Activated effector memory CD4-positive, alpha-beta T cell treated with anti-CD3 and anti-CD28 coated beads, Interleukin-2, amount 50 U/mL, for 16 hours (primary cell): ENCODE measurements around the gene PSME3IP1.

Experiments used
- DNase-seq: peaks from one replicate; pipeline ENCODE4 v3.0.0-alpha.2; 2020

The PSME3IP1 gene

DNA sequence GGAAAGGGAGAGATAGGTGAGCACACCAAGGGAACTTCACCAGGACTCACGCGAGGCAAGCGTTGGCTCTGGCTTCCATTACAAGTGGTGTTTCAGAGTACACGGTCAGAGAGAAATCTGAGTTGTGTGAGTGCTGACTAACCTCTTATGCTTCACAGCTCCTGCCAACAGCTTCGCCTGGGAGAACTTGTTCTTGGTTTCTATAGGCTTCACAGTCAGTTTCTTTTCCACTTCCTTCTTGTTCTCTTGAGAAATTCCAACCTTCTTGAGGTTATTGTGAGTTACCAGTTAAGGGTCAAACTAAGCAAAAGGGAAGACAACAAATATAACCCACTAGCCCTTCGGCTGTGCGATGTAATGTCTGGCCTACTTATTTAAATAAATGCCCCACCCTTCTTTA is 18.9 kb downstream of the PSME3IP1 start:
- no peak for DNase-seq

DNA sequence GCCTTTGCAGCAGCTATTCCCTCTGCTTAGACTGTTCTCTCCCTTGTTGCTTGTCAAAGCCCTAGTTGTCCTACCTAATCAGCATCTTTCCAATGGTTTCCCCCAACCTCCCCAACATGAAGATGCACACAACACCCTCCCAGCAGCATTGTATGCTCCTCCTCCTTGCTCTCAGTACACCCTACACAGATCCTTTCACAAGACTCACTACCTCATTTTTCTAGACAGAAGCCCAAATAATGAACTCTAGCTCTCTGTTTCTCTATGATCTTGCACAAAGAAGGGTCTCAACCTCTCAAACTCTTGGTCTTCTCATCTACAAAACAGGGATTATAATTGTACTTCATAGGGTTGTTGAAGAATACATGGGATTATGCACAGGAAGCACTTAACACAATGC is 19.4 kb downstream of the PSME3IP1 start:
- no peak for DNase-seq

DNA sequence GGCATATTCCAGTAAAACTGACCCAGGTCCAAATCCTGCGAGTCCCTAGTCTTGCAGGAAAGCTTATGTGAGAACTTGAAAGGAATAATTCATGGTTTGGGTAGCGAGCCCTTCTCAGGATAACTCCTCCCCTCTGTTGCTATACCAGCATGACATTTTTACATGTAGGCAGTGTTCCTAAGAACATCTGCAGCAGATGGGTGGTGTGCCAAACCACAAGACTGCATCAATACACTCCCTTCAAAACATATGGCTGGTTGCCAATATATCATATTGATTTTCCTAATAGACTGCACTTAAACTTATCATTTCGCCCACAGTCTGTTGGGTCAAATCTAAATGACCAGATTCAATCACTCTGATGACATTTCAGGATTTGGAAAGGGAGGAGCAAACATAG is 19.9 kb downstream of the PSME3IP1 start:
- DNase-seq, result no peak

DNA sequence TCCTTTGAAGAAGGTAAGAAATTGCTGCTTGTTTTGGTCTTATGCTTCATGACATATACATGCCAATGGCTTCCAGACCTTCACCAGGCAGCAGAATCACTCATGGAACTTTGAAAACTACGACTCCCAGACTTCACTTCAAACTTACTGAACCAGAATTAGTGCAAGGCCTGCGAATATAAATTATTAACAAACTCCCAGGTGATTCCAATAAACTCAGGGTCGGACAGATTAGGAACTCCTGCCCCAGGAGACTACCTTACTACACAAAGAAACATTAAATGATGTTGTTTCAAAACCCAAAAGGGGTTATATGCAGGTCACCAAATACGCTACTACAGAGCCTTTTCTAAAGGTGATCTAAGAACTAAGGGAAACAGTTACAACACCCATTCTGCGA is 20.4 kb downstream of the PSME3IP1 start:
- DNase-seq, result no peak

DNA sequence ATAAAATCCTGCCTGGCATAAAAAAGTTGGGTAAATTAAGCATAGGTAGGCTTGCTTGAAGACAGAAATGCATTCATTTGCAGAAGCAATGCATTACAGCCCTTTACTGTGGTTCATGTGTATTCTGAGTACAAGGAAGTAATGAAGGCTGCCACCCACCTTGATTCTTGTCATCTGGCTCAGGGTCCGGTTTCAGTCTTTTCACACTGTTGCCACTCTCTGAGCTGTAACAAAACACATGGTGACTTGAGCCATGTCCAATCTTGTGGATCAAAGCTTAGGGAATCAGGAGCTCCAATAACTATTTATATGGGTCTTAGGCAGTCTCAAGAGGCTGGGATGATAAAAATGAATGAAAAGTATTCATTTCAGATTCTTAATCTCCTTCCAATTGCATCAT is 22.0 kb downstream of the PSME3IP1 start:
- DNase-seq, result no peak

DNA sequence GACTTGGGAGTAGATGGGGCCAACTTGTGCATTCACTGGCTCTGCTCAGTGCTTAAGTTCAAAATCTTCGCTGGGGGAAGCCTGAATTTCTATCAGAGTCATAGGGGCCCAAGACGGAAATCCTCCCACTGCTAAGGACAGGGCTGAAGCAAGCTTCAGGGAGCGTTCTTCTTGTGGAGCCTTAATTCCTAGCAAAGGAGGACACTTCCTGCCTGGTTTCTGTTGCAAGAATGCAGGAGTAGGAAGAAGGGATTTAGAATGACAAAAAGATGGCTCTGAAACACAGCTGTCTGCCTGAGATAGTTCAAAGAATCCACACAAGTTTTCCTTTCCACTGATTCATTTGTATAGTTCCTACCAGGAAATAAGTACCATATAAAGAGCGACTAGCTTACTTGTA is 26.4 kb downstream of the PSME3IP1 start:
- no peak for DNase-seq

DNA sequence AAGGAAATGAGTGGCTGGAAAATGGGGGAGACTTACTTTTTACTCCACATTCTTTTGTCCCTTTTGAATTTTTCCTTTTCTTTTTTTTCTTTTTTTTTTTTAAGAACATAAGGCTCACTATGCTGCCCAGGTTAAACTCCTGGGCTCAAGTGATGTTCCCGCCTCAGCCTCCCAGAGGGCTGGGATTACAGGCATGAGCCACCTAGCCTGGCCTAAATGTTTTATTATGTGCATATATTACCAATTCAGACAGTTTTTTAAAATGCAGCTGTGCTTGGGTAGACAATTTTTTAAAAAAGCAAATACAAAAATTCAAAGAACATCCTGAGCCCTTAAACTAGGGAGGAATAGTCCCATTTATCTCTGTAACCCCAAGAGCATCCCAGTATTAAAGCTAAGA is 28.3 kb downstream of the PSME3IP1 start:
- no peak for DNase-seq

DNA sequence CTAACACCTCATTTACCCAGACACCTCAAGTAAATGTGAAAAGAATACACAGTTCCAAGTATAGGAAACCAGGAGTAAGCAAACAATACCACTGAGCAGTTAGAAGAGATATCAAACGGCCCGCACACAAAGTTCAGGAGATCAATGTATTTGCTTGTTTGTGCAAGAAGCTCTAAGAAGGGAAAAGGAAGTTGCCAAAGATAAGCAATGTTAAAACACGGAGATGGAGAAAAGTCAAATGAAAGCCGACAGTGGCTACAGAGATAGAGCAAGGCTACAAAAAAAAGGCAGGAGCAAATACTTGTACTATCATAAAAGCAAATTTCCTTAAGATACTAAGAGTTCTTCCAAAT is 29.5 kb downstream of the PSME3IP1 start:
- no peak for DNase-seq

DNA sequence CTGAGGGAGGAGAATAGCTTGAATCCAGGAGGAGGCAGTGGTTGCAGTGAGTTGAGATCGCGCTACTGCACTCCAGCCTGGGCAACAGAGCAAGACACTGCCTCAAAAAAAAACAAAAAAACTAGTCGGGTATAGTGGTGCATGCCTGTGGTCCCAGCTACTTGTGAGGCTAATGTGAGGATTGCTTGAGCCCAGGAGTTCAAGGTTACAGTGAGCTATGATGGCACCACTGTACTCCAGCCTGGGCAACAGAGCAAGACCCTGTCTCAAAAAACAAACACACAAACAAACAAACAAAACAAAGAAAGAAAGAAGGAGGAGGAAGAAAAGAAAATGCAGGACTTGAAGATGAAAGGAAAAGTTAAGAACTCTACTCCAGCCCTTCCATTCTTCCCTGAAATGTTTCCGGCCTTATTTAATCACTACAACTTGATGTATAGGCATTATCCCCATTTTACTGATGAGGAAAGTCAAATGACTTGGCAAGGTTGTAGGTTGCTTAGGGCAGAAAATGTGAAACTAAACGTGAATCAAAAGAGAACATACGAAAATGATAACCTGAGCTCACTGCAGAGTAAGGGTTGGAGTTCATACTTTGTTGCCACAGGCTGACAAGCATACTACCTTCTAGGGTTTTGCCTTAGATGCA is 30.0 kb downstream of the PSME3IP1 start:
- no peak for DNase-seq

DNA sequence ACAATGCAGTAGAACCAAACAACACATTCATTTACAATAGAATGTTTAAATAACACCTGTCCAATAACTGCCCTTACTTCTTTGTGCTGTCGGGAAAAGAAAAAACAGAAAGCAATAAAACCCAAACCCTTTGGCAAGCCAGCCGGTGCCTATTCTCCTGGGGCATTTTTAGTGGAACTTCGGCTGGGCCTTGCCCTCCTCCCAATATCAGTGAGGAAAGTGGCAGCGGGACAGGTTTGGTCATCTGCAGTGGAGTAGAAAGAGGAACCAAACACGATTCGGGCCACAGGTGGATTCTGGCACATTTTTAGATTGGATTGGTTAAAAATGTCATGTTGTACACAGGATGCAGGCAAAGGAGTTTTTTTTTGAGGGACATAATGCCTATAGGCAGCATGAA is 32.0 kb downstream of the PSME3IP1 start:
- no peak for DNase-seq

DNA sequence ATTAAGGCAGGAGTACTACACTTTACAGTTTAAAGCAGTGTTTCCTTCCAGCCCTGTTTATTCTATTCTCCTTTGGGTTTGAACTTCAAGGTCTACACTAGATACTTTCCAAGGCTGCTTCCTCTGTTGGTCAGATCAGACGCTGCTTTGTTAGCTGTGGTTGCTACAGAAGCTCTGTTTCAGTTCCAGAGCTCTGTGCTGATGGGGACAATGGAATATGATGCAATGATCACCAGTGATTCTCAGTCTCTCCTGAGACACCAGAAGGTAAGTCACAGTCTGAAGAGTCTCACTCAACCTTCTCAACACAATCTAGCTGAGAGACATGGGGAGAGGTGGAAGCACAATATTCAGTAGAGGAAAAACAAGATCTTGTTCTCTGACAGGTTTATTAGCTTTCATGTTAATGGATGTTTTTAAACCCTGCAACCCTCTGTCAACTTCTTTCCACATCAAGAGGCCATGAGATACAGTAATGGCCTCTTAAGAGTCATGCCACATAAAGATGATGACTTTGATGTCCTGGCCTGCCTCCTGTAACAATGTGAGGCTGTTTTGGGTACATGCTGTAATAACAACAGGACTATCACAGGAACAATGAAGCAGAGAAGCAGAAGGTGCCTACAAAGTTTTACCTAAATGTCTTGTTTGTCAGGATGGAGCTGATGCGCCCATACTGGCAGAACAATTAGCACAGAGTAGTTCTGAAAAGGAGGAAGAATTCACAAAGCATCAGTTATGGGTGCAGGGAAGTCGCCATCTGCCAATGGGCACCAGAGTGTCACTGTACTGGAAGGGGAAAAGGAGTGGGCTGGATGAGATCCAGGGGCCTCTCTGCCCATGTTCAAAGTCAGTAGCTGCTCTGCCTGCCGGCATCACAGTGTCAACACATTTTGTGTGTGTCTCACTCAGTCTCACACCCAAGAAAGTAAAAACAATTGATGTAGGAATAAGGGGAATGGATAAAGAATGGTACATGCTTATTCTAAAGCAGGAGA is 33.4 kb downstream of the PSME3IP1 start:
- no peak for DNase-seq

DNA sequence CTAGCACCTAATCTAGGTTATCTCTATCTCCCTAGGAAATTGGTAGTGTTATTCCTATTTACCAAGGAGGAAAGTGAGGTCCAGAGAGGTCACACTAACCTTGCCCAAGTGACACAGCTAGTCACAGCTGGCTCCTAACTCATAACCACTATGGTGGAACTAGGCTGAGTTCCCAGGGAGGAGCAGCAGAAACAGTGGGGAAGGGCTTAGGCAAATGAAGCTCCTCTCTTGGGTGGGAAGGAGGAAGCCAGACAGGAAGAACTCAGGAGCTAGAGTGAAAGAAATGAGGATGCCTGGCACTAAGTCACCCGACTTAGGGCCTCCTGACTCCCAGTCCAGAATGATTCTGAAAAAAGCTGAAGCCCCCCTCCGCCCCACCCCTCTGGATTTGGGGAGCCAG is 34.5 kb downstream of the PSME3IP1 start:
- no peak for DNase-seq

DNA sequence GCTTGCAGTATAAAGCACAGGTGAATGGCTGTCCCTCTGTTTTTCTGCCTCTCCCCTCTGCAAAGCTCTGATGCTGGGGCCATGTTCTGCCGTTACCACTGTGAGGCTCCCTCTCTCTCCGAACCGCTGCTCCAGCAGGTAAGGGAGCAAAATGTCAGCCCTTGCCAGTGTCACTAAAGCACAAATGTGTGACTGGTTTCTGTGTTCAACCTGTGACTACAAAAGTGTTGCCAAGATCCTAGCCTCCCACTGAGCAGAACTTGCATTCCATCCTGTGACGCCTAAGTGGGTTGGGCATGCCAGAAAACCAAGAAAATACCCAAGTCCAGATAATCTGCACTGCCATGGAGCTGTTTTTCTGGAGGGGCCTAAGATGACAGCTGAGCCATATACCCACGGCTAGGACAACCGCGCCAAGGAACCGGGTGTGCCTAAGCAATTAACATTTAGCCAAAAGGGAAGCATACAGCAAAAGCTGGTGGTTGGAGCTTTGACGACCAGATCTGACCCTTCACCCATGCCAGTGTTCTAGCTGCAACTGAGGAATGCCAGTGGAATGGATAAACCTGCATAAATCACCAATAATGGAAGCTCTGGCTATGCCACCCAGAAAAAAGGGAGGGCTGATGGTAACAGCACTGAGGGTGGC is 35.0 kb downstream of the PSME3IP1 start:
- no peak for DNase-seq

DNA sequence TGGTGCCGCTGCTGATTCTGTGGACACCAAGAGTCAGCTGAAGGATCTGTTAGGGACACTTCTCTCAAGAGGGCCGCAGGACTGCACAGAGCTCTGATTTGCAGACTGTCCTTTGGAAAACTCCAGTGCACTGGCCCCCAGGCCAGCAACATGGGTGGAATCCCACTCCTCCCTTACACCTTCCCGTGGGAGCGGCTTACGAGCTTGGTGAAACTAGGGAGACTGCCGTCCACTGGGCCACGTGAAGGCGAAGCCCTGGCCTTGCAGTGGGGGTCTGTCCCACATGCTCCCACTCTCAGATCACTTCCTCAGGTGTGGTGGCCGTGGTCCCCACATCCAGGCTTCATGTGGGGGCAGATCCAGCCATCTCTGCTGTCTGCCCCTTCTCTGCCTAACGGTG is 36.4 kb downstream of the PSME3IP1 start:
- DNase-seq, result no peak

DNA sequence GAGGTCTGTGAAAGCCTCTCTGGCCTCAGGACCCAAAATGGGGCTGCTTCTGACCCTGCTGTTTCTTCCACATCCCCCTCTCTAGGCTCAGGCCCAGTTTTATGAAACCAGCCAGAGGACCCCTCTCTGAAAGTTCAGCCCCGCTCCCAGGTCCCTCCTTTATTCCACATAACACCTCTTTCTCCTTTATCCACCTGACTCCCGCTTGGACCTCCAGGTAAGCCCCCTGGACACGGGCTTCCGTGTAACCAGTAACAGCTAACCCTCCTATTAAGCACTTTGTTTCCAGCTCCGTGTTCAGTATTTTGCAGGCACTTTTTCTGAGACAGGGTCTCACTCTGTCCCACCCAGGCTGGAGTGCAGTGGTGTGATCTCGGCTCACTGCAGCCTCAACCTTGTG is 37.4 kb downstream of the PSME3IP1 start:
- DNase-seq, result no peak

DNA sequence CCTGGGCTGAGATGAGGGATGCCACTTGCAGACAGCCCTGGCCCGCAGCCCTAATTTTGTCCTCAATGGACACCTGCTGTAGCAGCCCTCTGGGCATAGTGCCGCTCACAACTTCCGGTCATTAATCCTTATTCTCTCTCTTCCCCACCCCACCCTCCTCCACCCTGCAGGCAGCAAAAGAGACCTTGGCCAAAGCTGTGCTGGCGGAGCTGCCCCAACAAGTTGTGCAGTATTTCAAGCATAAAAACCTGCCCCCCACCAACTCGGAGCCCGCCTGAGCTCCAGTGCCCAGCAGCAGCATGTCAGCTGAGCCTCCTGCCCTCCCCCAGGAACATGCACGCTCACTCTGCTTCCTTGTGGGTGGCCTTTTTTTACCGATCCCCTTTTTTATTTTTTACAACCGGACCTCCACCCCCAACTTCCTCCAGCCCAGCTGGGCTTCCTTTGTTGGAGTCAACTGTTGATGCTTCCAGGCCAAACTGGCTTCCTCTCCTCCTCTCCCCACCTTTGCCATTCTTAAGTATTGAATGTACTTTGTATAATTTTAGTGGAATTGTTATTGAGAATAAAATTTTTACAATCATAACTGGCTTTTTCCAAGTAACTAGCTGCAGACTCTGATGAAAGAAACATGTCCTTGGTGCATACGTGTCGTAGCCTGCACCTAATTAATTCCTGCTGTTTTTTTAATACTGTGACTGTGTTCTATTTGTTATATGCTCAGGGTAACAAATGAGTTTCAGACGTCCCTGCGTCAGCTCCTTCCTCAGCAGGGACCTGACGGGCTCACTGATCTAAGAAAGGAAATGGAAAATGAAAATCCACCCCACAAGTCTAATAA is 38.2 kb downstream of the PSME3IP1 start:
- DNase-seq, result no peak

DNA sequence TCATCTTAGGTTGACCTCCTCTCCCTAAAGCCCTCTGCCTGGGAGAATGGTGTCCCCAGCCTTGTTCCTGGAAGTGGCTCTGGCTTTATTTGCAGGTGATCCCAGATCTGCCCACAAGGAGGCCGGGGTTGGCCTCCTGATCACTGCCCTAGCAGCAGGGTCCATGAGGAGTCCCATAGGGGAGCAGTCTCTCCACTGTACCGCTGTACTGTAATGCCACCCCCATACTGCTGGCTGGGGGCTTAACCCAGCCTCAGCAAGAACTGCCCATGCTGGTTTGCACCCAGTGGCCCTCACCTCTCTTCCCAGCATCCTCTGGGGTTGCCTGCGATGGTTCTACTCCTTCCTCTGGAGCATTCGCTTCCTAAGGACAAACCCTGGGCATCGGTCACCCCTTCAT is 39.1 kb downstream of the PSME3IP1 start:
- no peak for DNase-seq

DNA sequence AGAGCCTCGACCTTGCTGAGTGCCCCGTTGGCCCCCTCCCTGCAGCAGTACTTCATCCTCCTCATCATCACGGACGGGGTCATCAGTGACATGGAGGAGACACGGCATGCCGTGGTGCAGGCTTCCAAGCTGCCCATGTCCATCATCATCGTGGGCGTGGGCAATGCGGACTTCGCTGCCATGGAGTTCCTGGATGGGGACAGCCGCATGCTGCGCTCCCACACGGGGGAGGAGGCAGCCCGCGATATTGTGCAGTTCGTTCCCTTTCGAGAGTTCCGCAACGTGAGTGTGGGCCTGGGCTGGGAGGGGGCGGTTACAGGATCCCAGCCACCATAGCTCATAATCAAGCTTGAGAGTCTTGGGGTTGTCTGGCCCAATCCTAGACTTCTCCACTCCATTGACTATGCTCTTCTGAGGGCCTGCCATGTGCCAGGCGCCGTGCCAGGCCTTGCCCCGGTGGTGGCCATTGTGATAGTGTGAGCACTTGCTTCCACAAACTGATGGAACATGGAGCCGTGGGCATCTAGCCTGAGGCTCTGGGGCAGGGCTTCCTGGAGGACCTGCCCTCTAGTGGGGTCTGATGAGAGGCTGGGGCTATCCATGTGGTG is 39.7 kb downstream of the PSME3IP1 start:
- DNase-seq, result no peak

DNA sequence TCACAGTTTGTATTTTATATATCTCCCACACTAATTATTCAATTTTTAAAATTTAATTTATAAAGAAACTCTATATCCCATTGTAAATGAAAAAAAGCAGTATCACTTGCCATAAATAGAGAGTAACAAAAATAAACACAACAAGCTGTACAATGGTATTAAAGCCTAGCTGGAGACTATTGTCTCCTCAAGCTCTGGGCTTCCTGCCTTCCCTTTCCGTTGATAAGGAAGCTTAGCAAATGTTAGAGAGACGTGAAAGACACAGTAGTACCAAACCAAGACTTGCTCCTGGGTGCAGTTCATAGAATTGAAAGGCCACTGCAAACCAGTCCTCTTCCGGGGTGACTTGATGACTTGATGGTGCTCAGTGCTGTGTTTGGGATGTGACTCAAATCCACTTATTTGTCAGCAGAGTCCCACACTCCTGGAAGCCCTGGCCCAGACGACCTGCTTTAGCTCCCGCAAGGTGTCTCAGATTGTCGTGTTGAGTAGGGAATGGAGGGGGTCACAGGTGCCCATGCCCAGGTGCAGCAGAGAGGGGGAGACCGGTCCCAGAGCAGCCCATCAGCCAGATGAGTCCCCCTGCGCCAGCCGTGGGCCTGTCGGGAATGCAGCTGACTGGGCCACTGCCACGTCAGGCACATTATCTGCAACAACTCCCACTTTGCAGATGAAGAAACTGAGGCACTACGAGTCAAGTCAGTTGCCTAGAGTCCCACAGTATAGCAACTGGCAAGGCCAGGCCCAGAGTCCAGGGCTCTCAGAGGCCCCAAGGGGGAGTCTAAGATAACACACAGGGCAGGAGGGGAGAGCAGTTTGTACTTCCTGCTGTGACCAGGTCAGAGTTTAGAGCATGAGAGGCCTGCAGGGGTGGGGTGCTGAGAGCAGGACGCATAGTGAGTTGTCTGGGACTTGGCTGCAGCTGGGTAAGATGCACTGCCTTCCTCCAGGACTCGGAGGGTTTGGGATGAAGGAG is 40.5 kb downstream of the PSME3IP1 start:
- no peak for DNase-seq

DNA sequence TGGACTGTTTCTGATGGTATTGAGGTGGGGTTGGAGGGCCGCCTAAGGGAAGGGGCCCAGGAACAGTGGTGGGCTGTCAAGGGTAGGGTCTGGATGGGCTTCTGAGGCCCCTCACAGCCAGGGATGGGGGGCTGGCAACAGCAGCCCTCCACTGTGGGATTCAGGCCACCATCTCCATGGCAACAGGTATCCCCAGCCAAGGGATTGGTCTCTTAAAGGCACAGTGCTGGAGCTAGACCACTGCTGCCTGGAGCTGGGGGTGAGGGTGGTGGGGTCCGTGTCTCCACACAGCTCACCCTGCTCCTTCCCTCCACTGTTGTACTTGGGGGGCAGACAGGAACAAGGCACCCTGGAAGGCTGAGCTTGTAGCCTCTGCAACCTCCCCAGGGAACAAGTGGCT is 41.8 kb downstream of the PSME3IP1 start:
- no peak for DNase-seq
